Neural cell (in vitro differentiated cells): Measurements from ENCODE around the gene LRBA.

Experiments
- EP300 ChIP-seq: fragments of 450-650 bp; conservative IDR thresholded peaks from 2 replicates; pipeline ENCODE4 v1.6.1; 2014; ENCODE audit warnings: antibody characterized with exemption, mild to moderate bottlenecking, moderate library complexity; ENCODE audit not compliant: poor library complexity, severe bottlenecking
- EZH2 ChIP-seq: fragments of 200-600, 300-800 bp; shearing (Covaris generic), sonication (generic); IDR thresholded peaks from 2 replicates; pipeline ENCODE4 v1.6.1; 2014; ENCODE audit warnings: antibody characterized with exemption, low read length, borderline replicate concordance, mild to moderate bottlenecking; ENCODE audit not compliant: insufficient read depth, poor library complexity, severe bottlenecking
- MXI1 ChIP-seq: fragments of 450-650 bp; conservative IDR thresholded peaks from 2 replicates; pipeline ENCODE4 v1.6.1; 2014; ENCODE audit warnings: antibody characterized with exemption, mild to moderate bottlenecking; ENCODE audit not compliant: poor library complexity, severe bottlenecking
- POLR2AphosphoS5 ChIP-seq: IDR thresholded peaks from 2 replicates; pipeline ENCODE4 v1.6.1; 2012
- TAF1 ChIP-seq: IDR thresholded peaks from 2 replicates; pipeline ENCODE4 v1.6.1; 2012; ENCODE audit warnings: low read depth
- TF ChIP-seq, protein P1 (sequence below): fragments of 450-650 bp; IDR thresholded peaks from 2 replicates; pipeline ENCODE4 v1.5.1; 2014; ENCODE audit warnings: antibody characterized with exemption, mild to moderate bottlenecking, moderate library complexity; ENCODE audit not compliant: poor library complexity, severe bottlenecking
- TF ChIP-seq, protein P2 (sequence below): IDR thresholded peaks from 2 replicates; pipeline ENCODE4 v1.6.1; 2012; ENCODE audit warnings: borderline replicate concordance

DNA sequence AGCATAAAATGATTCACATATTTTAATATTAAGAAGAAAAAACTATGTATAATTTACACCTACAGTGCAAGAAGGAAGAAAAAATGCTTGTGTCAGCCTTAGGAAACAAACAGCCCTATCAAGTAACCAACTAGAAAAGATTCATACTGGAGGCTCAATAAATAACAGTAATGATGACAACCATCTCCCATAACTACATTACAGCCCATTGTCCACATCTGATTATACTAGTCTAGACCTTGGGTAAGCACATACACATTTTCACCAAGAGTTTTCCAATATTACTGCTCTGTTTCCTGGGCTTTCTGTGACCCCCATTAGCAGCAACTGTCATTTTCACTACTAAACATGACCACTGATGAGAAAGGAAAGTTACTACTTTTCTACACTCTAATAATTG, 263.4 kb downstream of the LRBA start:
- TF ChIP-seq, protein P1, sequence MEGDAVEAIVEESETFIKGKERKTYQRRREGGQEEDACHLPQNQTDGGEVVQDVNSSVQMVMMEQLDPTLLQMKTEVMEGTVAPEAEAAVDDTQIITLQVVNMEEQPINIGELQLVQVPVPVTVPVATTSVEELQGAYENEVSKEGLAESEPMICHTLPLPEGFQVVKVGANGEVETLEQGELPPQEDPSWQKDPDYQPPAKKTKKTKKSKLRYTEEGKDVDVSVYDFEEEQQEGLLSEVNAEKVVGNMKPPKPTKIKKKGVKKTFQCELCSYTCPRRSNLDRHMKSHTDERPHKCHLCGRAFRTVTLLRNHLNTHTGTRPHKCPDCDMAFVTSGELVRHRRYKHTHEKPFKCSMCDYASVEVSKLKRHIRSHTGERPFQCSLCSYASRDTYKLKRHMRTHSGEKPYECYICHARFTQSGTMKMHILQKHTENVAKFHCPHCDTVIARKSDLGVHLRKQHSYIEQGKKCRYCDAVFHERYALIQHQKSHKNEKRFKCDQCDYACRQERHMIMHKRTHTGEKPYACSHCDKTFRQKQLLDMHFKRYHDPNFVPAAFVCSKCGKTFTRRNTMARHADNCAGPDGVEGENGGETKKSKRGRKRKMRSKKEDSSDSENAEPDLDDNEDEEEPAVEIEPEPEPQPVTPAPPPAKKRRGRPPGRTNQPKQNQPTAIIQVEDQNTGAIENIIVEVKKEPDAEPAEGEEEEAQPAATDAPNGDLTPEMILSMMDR, result no peak
- TF ChIP-seq TAF1 (no peak), EP300 (no peak), POLR2AphosphoS5 (no peak), EZH2 (no peak), MXI1 (no peak)
- TF ChIP-seq, protein P2, sequence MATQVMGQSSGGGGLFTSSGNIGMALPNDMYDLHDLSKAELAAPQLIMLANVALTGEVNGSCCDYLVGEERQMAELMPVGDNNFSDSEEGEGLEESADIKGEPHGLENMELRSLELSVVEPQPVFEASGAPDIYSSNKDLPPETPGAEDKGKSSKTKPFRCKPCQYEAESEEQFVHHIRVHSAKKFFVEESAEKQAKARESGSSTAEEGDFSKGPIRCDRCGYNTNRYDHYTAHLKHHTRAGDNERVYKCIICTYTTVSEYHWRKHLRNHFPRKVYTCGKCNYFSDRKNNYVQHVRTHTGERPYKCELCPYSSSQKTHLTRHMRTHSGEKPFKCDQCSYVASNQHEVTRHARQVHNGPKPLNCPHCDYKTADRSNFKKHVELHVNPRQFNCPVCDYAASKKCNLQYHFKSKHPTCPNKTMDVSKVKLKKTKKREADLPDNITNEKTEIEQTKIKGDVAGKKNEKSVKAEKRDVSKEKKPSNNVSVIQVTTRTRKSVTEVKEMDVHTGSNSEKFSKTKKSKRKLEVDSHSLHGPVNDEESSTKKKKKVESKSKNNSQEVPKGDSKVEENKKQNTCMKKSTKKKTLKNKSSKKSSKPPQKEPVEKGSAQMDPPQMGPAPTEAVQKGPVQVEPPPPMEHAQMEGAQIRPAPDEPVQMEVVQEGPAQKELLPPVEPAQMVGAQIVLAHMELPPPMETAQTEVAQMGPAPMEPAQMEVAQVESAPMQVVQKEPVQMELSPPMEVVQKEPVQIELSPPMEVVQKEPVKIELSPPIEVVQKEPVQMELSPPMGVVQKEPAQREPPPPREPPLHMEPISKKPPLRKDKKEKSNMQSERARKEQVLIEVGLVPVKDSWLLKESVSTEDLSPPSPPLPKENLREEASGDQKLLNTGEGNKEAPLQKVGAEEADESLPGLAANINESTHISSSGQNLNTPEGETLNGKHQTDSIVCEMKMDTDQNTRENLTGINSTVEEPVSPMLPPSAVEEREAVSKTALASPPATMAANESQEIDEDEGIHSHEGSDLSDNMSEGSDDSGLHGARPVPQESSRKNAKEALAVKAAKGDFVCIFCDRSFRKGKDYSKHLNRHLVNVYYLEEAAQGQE, result no peak
